HL-60 (cell line): ENCODE data around the gene DNPH1.

Experiments used
- CTCF ChIP-seq: IDR thresholded peaks from one replicate; pipeline ENCODE4 v1.5.1; 2011; ENCODE audit warnings: low read length, control low read depth, inconsistent platforms; ENCODE audit not compliant: insufficient read depth
- GABPA ChIP-seq: IDR thresholded peaks from 2 replicates; pipeline ENCODE4 v1.6.1; 2012; ENCODE audit warnings: low read depth
- POLR2AphosphoS5 ChIP-seq: IDR thresholded peaks from 2 replicates; pipeline ENCODE4 v1.6.1; 2012; ENCODE audit warnings: low read depth
- REST ChIP-seq: IDR thresholded peaks from 2 replicates; pipeline ENCODE4 v1.6.1; 2012; ENCODE audit warnings: low read depth; ENCODE audit not compliant: insufficient replicate concordance

GRCh38 chr6:43241446-43241845 lies 12.2 kb upstream of the DNPH1 start:
- no peak for TF ChIP-seq CTCF
- no peak for TF ChIP-seq POLR2AphosphoS5
- TF ChIP-seq GABPA: no peak
- no peak for TF ChIP-seq REST
